IMR-90 (cell line): ENCODE results near the gene ALDH18A1.

Experiments used
- BHLHE40 ChIP-seq: fragments of 150-350 bp; IDR thresholded peaks from 2 replicates; pipeline ENCODE4 v1.6.1; 2016; ENCODE audit warnings: mild to moderate bottlenecking, low read depth, low read length
- CEBPB ChIP-seq: IDR thresholded peaks from 2 replicates; pipeline ENCODE4 v1.6.1; 2012; ENCODE audit warnings: low read depth, low read length, improper control_type of control experiment
- CHD1 ChIP-seq: IDR thresholded peaks from 2 replicates; pipeline ENCODE4 v1.6.1; 2012; ENCODE audit warnings: low read depth, low read length, improper control_type of control experiment
- FOS ChIP-seq: fragments of 150-350 bp; IDR thresholded peaks from 2 replicates; pipeline ENCODE4 v1.6.1; 2016; ENCODE audit warnings: low read depth, low read length
- MXI1 ChIP-seq: IDR thresholded peaks from 2 replicates; pipeline ENCODE4 v1.6.1; 2012; ENCODE audit warnings: low read depth, mild to moderate bottlenecking, low read length, moderate library complexity, borderline replicate concordance
- POLR2A ChIP-seq: IDR thresholded peaks from 2 replicates; pipeline ENCODE4 v1.6.1; 2012; ENCODE audit warnings: mild to moderate bottlenecking, low read depth, low read length
- RFX5 ChIP-seq: IDR thresholded peaks from 2 replicates; pipeline ENCODE4 v1.8.0; 2012; ENCODE audit warnings: low read depth, mild to moderate bottlenecking, low read length, moderate library complexity
- SMC3 ChIP-seq: fragments of 150-350 bp; IDR thresholded peaks from 2 replicates; pipeline ENCODE4 v1.6.1; 2016; ENCODE audit warnings: low read depth, mild to moderate bottlenecking, antibody characterized with exemption, low read length, moderate library complexity
- TF ChIP-seq, protein P1 (sequence below): conservative IDR thresholded peaks from 2 replicates; pipeline ENCODE4 v1.5.1; 2012; ENCODE audit warnings: mild to moderate bottlenecking, low read depth, low read length, improper control_type of control experiment
- TF ChIP-seq, protein P2 (sequence below): fragments of 150-350 bp; IDR thresholded peaks from 2 replicates; pipeline ENCODE4 v1.6.1; 2017; ENCODE audit warnings: mild to moderate bottlenecking, antibody characterized with exemption, low read length, low read depth

DNA sequence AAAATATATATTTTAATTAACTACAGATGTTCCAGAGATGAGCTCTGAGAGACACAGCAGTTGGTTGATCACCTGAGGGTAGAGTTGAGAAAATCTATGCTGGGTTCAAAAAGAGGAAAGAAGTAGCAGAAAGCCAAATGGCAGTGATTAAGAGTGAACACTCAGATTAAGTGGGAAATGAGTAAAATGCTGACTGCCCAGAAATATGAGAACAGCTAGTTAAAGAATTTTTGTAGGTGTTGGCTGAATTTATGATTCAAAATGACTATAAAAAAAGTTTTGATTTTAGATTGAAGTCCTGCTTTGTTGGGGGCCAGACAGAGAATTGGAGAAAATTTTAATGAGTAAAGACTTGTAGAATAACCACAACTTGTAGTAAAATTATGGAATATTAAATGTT, 27.5 kb upstream of the ALDH18A1 start:
- TF ChIP-seq FOS (no peak), RFX5 (no peak), POLR2A (no peak), SMC3 (no peak), CEBPB (no peak), CHD1 (no peak), BHLHE40 (no peak), MXI1 (no peak)
- TF ChIP-seq, protein P1, sequence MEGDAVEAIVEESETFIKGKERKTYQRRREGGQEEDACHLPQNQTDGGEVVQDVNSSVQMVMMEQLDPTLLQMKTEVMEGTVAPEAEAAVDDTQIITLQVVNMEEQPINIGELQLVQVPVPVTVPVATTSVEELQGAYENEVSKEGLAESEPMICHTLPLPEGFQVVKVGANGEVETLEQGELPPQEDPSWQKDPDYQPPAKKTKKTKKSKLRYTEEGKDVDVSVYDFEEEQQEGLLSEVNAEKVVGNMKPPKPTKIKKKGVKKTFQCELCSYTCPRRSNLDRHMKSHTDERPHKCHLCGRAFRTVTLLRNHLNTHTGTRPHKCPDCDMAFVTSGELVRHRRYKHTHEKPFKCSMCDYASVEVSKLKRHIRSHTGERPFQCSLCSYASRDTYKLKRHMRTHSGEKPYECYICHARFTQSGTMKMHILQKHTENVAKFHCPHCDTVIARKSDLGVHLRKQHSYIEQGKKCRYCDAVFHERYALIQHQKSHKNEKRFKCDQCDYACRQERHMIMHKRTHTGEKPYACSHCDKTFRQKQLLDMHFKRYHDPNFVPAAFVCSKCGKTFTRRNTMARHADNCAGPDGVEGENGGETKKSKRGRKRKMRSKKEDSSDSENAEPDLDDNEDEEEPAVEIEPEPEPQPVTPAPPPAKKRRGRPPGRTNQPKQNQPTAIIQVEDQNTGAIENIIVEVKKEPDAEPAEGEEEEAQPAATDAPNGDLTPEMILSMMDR: no peak
- TF ChIP-seq, protein P2, sequence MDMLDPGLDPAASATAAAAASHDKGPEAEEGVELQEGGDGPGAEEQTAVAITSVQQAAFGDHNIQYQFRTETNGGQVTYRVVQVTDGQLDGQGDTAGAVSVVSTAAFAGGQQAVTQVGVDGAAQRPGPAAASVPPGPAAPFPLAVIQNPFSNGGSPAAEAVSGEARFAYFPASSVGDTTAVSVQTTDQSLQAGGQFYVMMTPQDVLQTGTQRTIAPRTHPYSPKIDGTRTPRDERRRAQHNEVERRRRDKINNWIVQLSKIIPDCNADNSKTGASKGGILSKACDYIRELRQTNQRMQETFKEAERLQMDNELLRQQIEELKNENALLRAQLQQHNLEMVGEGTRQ: no peak
